C4-2B (cell line): ENCODE results near the gene GAL.
"Not testable (repeated sequence)": the region's sequence is repeated elsewhere in the genome, so short reads cannot be mapped to it uniquely, and the experiment has no call there.

Experiments
- H3K27ac ChIP-seq: fragments of 450-650 bp; 2 replicates; pipeline ENCODE4 v1.5.1; 2017
- ZFX ChIP-seq: fragments of 450-650 bp; IDR thresholded peaks from 2 replicates; pipeline ENCODE4 v1.6.1; 2017
- TF ChIP-seq, protein P1 (sequence below): fragments of 450-650 bp; conservative IDR thresholded peaks from 2 replicates; pipeline ENCODE4 v1.5.1; 2017; ENCODE audit warnings: mild to moderate bottlenecking

Gene GAL, protein sequence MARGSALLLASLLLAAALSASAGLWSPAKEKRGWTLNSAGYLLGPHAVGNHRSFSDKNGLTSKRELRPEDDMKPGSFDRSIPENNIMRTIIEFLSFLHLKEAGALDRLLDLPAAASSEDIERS

DNA sequence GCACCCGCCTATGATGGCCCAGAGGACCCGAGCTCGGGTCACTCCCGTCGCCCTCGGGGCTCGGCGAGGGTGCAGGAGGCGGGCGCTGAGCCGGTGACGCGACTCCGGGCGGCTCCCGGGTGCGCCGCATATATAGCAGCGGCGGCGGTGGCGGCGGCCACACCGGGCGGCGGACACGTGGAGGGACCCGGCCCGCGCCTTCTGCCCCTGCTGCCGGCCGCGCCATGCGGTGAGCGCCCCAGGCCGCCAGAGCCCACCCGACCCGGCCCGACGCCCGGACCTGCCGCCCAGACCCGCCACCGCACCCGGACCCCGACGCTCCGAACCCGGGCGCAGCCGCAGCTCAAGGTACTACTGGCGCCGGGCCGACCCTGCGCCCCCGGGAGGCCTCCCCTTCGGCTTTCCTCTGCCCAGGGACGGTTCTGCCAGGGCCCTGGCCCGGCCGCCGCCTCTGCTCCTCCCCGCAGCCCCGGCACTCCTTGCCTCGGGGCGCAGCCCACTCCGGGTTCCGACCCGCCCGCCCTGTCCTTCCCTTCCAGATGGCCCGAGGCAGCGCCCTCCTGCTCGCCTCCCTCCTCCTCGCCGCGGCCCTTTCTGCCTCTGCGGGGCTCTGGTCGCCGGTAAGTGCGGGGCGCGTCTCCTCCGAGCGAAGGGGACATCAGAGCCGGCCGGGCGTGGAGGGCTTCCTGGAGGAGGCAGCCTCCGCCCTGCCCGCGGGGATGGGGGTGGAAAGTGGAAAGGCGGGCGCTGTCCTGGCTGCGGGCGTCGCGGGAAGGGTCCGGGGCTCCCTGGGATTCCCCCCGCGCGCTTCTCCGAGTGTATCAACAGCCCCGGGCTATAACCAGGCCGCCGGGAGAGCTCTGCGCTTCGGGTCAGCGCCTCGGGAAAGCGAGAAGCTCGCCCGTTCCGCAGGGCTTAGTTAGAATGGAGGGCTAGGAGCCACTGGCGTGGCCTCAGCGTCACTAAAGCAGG is at the start of gene GAL:
TSS of gene GAL (plus strand) at position 160 of the 972 bp plus-strand sequence. CDS start at position 540, 380 bp downstream.
- TF ChIP-seq ZFX = peak; percentile 66; the same call in 1 of the 2 replicates
- TF ChIP-seq, protein P1, sequence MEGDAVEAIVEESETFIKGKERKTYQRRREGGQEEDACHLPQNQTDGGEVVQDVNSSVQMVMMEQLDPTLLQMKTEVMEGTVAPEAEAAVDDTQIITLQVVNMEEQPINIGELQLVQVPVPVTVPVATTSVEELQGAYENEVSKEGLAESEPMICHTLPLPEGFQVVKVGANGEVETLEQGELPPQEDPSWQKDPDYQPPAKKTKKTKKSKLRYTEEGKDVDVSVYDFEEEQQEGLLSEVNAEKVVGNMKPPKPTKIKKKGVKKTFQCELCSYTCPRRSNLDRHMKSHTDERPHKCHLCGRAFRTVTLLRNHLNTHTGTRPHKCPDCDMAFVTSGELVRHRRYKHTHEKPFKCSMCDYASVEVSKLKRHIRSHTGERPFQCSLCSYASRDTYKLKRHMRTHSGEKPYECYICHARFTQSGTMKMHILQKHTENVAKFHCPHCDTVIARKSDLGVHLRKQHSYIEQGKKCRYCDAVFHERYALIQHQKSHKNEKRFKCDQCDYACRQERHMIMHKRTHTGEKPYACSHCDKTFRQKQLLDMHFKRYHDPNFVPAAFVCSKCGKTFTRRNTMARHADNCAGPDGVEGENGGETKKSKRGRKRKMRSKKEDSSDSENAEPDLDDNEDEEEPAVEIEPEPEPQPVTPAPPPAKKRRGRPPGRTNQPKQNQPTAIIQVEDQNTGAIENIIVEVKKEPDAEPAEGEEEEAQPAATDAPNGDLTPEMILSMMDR = no peak

DNA sequence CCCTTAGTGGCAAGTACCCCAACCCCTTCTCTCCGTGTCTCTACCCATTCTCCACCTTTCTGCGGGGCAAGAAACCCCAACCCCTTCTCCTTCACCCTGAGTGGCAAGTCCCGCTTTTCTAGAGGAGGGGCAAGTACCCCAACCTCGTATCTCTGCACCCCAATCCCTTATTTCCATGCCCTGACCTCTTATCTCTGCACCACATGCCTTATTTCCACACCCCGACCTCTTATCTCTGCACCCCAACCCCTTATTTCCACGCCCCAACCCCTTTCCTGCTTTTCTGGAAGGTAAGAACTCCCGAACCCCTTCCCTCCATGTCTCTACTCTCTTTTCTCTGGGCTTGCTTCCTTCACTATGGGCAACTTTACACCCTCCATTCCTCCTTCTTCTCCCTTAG is 49.7 kb upstream of the GAL start:
- H3K27ac ChIP-seq = not testable (repeated sequence)

More for the DNA sequence above, at the start of gene GAL:
- peak within 1 kb of the TSS; percentile 84 for H3K27ac ChIP-seq

DNA sequence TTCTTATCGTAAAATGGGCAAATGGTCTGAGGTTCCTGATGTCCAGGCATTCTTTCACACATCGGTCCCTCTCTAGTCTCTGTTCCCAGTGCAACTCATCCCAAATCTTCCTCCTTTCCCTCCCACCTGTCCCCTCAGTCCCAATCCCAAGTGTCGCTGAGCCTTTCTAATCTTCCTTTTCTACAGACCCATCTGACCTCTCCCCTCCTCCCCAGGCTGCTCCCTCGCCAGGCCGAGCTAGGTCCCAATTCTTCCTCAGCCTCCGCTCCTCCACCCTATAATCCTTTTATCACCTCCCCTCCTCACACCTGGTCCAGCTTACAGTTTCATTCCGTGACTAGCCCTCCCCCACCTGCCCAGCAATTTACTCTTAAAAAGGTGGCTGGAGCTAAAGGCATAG is 49.2 kb upstream of the GAL start:
- H3K27ac ChIP-seq = not testable (repeated sequence)

DNA sequence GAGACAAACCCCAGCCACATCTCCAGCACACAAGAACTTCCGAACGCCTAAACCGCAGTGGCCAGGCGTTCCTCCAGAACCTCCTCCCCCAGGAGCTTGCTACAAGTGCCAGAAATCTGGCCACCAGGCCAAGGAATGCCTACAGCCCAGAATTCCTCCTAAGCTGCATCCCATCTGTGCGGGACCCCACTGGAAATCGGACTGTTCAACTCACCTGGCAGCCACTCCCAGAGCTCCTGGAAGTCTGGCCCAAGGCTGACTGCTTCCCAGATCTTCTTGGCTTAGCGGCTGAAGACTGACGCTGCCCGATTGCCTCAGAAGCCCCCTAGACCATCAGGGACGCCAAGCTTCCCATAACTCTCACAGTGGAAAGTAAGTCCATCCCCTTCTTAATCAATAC is 48.5 kb upstream of the GAL start:
- not testable (repeated sequence) for H3K27ac ChIP-seq

DNA sequence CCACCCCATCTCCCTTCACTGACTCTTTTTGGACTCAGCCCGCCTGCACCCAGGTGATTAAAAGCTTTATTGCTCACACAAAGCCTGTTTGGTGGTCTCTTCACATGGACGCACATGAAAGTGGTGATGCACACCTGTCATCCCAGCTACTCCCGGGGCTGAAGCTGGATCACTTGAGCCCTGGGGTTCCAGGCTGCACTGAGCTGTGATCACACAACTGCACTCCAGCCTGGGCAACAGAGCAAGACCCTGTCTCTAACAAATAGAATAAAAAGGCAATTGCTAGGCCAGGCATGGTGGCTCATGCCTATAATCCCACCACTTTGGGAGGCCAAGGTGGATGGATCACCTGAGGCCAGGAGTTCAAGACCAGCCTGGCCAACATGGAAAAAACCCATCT is 45.0 kb upstream of the GAL start:
- not testable (repeated sequence) for H3K27ac ChIP-seq

DNA sequence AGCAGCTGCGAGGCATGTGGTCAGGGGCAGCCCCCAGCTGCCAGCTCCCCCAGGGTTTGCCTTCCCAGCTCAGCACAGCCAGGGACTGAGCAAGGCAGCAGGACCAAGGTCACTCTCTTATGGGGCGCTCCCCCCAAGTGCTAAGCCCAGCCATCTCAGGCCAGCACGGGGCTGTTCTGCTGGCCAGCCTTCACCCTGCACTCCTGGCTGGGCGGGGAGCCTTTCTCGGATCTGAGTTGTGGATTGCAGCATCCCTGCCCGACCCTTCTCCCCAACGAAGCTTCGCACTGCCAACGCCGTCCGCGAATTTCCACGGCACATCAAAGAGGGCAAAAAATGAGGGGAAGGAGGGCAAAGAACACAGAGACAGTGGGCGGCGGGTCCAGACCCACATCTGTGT is 42.5 kb upstream of the GAL start:
- H3K27ac ChIP-seq = no peak overlapping the region
- TF ChIP-seq, protein P1 = no peak
- no peak for TF ChIP-seq ZFX

DNA sequence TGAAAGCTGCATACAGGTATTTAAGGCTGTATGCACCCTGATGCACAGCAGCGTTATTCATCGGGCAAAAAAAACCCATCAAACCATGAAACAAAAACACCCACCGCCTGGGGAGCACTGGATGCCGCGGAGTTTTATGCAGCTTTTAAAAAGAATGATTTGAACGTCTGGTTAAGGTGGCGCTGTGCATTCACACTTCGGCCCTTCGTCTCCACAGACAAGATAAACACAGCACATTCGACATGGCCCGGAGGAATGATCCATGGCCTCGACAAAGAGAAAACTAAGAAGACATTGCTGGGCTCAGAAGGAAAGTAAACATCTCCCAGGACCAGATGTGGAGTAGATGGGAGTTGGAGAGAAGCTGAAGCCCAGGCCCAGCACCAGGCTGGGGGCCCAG is 40.8 kb upstream of the GAL start:
- no peak for TF ChIP-seq ZFX
- TF ChIP-seq, protein P1 = peak; percentile 60
- no peak overlapping the region for H3K27ac ChIP-seq

DNA sequence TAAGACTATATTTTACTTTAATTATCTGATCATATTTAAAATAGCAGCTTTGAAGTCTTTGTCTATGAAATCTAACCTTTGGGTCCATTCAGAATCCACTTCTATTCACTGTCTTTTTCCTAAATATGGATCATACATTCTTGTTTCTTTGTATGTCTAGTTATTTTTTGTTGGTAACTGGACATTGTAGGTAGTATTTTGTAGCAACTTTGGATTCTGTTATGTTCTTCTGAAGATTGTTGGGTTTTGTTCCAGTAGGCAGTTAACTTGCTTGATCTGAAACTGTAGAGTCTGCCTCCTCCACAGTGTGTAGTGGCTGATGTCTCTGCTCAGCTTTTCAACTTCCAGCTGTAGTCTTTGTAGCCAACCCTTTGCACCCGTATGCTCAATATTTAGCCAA is 37.5 kb upstream of the GAL start:
- no peak for TF ChIP-seq ZFX
- TF ChIP-seq, protein P1 = no peak
- no peak overlapping the region for H3K27ac ChIP-seq

DNA sequence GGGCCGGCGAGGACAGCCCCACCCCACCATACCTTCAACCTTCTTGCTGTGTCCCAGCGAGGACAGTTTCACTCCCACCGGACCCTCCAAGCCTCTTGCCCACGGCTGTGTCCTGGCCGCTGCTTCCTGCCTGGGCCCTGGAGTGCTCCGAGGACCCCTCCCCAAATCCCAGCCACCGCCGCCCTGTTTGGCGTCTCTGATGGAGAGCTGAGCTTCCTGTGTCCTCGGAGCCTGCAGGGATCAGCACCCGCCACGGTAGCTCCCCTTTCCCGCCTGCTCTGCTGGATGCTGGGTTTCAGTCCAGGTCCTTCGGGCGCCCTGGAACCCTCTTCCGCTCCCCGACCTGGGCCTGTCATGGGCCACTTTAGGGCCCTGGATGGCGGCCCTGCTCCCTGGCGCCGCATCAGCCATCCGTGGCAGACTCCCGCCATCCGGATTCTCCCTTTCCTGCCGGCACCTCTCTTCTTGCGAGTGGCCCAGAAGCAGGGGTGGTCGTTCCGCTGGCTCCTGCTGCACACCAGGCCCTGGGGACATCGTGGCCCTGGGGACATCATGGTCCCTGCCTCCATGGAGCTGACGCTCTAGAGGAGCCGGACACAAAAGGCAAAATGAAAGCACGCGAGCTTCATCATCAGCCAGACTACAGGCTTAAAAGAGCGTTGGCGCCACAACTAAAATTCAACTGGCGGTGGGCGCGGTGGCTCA is 34.3 kb upstream of the GAL start:
- H3K27ac ChIP-seq = no peak overlapping the region
- TF ChIP-seq, protein P1 = no peak
- TF ChIP-seq ZFX = no peak
